NCI-H526 treated with DMSO at 0.1 percent for 48 hours (cell line): ENCODE results near the gene SPAG17.

Source experiments
- DNase-seq: peaks from one replicate; lab custom pipeline; 2025; lab: John Stamatoyannopoulos, UW

SPAG17 gene

GRCh38 chr1:118118873-118119463 lies 66.1 kb downstream of the SPAG17 start:
- no peak for DNase-seq

GRCh38 chr1:118118469-118118868 lies 66.6 kb downstream of the SPAG17 start:
- DNase-seq: no peak

- DNase-seq: no peak
Measured at GRCh38 chr1:118117521-118117920, 67.5 kb downstream of the SPAG17 start.

GRCh38 chr1:118116909-118117308 lies 68.1 kb downstream of the SPAG17 start:
- no peak for DNase-seq

GRCh38 chr1:118116401-118116800 lies 68.6 kb downstream of the SPAG17 start:
- no peak for DNase-seq

- DNase-seq: no peak
Measured at GRCh38 chr1:118115567-118116295, 69.3 kb downstream of the SPAG17 start.

GRCh38 chr1:118113261-118113660 lies 71.8 kb downstream of the SPAG17 start:
- DNase-seq: no peak

- no peak for DNase-seq
Measured at GRCh38 chr1:118110580-118110979, 74.4 kb downstream of the SPAG17 start.

GRCh38 chr1:118104951-118105350 lies 80.1 kb downstream of the SPAG17 start:
- no peak for DNase-seq

- DNase-seq: no peak
Measured at GRCh38 chr1:118102445-118102844, 82.6 kb downstream of the SPAG17 start.

- DNase-seq: no peak
Measured at GRCh38 chr1:118101999-118102398, 83.0 kb downstream of the SPAG17 start.

- no peak for DNase-seq
Measured at GRCh38 chr1:118101515-118101844, 83.5 kb downstream of the SPAG17 start.

GRCh38 chr1:118100686-118101514 lies 84.1 kb downstream of the SPAG17 start:
- no peak for DNase-seq

GRCh38 chr1:118099686-118100085 lies 85.3 kb downstream of the SPAG17 start:
- no peak for DNase-seq

GRCh38 chr1:118097622-118098348 lies 87.2 kb downstream of the SPAG17 start:
- no peak for DNase-seq

- DNase-seq: no peak
Measured at GRCh38 chr1:118093017-118093416, 92.0 kb downstream of the SPAG17 start.

GRCh38 chr1:118090130-118090529 lies 94.9 kb downstream of the SPAG17 start:
- no peak for DNase-seq

GRCh38 chr1:118085365-118085764 lies 99.7 kb downstream of the SPAG17 start:
- DNase-seq: no peak

GRCh38 chr1:118084400-118084799 lies 100.6 kb downstream of the SPAG17 start:
- DNase-seq: no peak

- DNase-seq: no peak
Measured at GRCh38 chr1:118082984-118083383, 102.0 kb downstream of the SPAG17 start.

GRCh38 chr1:118081387-118081786 lies 103.6 kb downstream of the SPAG17 start:
- DNase-seq: no peak

- peak; percentile 18 for DNase-seq
Measured at GRCh38 chr1:118077331-118078045, 107.5 kb downstream of the SPAG17 start.
